Gastrocnemius medialis (tissue), 4 donors: Measurements from ENCODE around the gene GTF3C1.

Experiments used
- POLR2A ChIP-seq, 2 donors: fragments of 450-650 bp; IDR thresholded peaks; one replicate each; pipeline ENCODE4 v1.6.1; 2017; ENCODE audit warnings: antibody characterized with exemption in 2 of 2, mild to moderate bottlenecking in 2 of 2, moderate library complexity in 2 of 2
- TF ChIP-seq, protein P1 (sequence below), 5 experiments: fragments of 450-650 bp in 3 of 5; fragments of 200-600 bp in 2 of 5; sonication (generic) in 2 of 5; IDR thresholded peaks in 4 of 5; conservative IDR thresholded peaks in 1 of 5; 1 replicate in 4 of 5; 2 replicates in 1 of 5; pipeline ENCODE4 v1.5.1; 2016 to 2019; ENCODE audit warnings: antibody characterized with exemption in 5 of 5, mild to moderate bottlenecking in 3 of 5, moderate library complexity in 3 of 5

DNA sequence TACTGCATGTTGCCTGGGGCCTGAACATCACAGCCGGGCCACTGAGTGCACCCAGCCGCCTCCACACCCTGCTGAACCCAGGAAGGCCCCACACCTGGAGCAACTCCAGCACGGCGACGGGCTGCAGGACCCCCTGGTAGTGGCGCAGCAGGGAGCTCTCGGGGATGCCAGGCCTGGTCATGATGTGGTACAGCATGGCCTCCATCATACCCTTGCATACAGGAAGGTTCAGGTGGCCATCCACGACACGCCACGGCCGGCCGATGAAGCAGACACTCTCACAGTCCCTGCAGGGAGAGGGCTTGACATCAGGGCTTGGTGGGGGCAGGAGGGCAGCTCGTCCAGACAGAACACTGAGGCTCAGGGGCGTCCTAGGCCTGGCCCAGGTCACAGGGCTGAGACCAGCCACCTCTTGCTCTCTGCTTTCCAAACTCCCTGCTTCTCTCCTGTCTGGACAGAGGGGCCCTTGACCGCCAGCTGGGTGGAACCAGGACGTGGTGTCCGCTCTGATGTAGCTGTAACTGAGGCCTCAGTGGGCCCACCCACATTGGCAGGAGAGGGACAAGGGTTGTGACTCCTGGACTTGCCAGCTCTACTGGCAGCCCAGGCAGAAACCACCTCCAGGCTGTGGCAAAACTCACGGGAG lies 87.4 kb downstream of the GTF3C1 start:
- TF ChIP-seq, protein P1, sequence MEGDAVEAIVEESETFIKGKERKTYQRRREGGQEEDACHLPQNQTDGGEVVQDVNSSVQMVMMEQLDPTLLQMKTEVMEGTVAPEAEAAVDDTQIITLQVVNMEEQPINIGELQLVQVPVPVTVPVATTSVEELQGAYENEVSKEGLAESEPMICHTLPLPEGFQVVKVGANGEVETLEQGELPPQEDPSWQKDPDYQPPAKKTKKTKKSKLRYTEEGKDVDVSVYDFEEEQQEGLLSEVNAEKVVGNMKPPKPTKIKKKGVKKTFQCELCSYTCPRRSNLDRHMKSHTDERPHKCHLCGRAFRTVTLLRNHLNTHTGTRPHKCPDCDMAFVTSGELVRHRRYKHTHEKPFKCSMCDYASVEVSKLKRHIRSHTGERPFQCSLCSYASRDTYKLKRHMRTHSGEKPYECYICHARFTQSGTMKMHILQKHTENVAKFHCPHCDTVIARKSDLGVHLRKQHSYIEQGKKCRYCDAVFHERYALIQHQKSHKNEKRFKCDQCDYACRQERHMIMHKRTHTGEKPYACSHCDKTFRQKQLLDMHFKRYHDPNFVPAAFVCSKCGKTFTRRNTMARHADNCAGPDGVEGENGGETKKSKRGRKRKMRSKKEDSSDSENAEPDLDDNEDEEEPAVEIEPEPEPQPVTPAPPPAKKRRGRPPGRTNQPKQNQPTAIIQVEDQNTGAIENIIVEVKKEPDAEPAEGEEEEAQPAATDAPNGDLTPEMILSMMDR (IDR thresholded peaks at IDR 0.05 in 4 of 5, conservative IDR thresholded peaks at IDR 0.05 in 1 of 5) = no peak
- no peak for TF ChIP-seq POLR2A (IDR thresholded peaks at IDR 0.05)
